Brain microvascular endothelial cell (primary cell): ENCODE data around the gene FUT2.
"Not testable (repeated sequence)": the region's sequence is repeated elsewhere in the genome, so short reads cannot be mapped to it uniquely, and the experiment has no call there.

Source experiments
- DNase-seq: peaks from one replicate; pipeline ENCODE4 v3.0.0-alpha.2; 2020
- H3K27ac ChIP-seq: fragments of 250-450 bp; sonication (Bioruptor Pico); 2 replicates; pipeline ENCODE4 v1.5.1; 2020; ENCODE audit warnings: mild to moderate bottlenecking, moderate library complexity
- H3K27me3 ChIP-seq: fragments of 250-450 bp; sonication (Bioruptor Pico); replicated peaks from 2 replicates; pipeline ENCODE4 v1.5.1; 2020; ENCODE audit warnings: mild to moderate bottlenecking
- H3K36me3 ChIP-seq: fragments of 250-450 bp; sonication (Bioruptor Pico); replicated peaks from 2 replicates; pipeline ENCODE4 v1.5.1; 2020; ENCODE audit warnings: mild to moderate bottlenecking
- H3K4me3 ChIP-seq: 2 replicates; pipeline ENCODE4 v1.5.1; 2011; ENCODE audit warnings: low read depth, mild to moderate bottlenecking, control low read depth, low read length, moderate library complexity
- in situ Hi-C: cut with HindIII; loops from 2 replicates; pipeline ENCODE4 v1.10.0; 2017; ENCODE audit warnings: low sequenced_read_pairs, low pct_ligation_motif_present
- TF ChIP-seq, protein P1 (sequence below): IDR thresholded peaks from 2 replicates; pipeline ENCODE4 v1.5.1; 2011; ENCODE audit warnings: low read depth, mild to moderate bottlenecking, moderate library complexity, low read length, control low read depth, inconsistent platforms; ENCODE audit errors: missing control alignments

The FUT2 gene

GRCh38 chr19:48678201-48678600 is 17.6 kb upstream of the FUT2 start:
- Histone ChIP-seq H3K36me3 (no peaks in the 10 kb centered on the region), H3K4me3 (no peak overlapping the region), H3K27me3 (no peaks in the 10 kb centered on the region), H3K27ac (no peak overlapping the region)
- TF ChIP-seq, protein P1, sequence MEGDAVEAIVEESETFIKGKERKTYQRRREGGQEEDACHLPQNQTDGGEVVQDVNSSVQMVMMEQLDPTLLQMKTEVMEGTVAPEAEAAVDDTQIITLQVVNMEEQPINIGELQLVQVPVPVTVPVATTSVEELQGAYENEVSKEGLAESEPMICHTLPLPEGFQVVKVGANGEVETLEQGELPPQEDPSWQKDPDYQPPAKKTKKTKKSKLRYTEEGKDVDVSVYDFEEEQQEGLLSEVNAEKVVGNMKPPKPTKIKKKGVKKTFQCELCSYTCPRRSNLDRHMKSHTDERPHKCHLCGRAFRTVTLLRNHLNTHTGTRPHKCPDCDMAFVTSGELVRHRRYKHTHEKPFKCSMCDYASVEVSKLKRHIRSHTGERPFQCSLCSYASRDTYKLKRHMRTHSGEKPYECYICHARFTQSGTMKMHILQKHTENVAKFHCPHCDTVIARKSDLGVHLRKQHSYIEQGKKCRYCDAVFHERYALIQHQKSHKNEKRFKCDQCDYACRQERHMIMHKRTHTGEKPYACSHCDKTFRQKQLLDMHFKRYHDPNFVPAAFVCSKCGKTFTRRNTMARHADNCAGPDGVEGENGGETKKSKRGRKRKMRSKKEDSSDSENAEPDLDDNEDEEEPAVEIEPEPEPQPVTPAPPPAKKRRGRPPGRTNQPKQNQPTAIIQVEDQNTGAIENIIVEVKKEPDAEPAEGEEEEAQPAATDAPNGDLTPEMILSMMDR: no peak
- in situ Hi-C loops: no loop called here
- no peak for DNase-seq

- in situ Hi-C loops, H3K27me3 ChIP-seq, DNase-seq, H3K36me3 ChIP-seq, H3K4me3 ChIP-seq, H3K27ac ChIP-seq: not testable (repeated sequence)
Measured at GRCh38 chr19:48680006-48680405, 15.8 kb upstream of the FUT2 start.

DNA sequence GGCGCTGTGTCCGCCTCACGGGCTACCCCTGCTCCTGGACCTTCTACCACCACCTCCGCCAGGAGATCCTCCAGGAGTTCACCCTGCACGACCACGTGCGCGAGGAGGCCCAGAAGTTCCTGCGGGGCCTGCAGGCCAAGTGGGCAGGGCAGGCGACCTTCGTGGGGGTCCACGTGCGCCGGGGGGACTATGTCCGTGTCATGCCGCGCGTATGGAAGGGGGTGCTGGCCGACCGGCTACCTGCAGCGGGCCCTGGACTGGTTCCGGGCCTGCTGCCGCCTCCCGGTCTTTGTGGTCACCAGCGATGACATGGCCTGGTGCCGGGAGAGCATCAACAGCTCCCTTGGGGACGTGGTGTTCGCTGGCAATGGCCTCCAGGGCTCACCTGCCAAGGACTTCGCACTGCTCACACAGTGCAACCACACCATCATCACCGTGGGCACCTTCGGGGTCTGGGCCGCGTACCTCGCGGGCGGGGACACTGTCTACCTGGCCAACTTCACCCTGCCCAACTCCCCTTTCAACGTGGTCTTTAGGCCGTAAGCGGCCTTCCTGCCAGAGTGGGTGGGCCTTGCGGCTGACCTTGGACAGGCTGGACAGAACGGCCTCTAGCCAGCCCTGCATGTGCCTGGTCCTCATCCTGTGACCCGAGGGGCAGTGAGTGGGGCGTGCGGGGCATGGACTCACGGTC is 15.2 kb upstream of the FUT2 start:
- Histone ChIP-seq H3K27me3 (no peaks in the 10 kb centered on the region), H3K4me3 (no peak overlapping the region), H3K27ac (no peak overlapping the region), H3K36me3 (no peaks in the 10 kb centered on the region)
- DNase-seq: no peak
- in situ Hi-C loops: no loop called here
- TF ChIP-seq, protein P1: no peak

DNA sequence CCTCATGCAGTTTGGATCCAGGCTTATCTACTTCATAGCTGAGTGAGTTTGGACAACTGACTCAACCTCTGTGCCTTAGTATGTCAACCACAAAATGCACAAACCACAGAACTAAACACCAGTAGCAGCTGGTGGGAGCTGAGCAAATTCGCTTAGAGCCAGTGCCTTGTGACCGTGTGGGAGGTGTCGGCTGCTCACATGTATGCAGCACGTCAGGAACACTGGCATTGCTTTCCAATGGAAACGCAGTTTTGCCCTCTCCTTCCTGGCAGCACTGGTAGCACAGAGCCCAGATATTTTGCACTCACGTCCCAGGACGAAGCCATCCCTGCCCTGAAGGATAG is 14.7 kb upstream of the FUT2 start:
- peak; percentile 81 for DNase-seq
- no peaks in the 10 kb centered on the region for H3K36me3 ChIP-seq
- H3K27ac ChIP-seq: no peak overlapping the region
- in situ Hi-C loops: no loop called here
- no peaks in the 10 kb centered on the region for H3K27me3 ChIP-seq
- TF ChIP-seq, protein P1: no peak
- no peak overlapping the region for H3K4me3 ChIP-seq

- Histone ChIP-seq H3K36me3 (no peaks in the 10 kb centered on the region), H3K27ac (no peak overlapping the region), H3K27me3 (no peaks in the 10 kb centered on the region), H3K4me3 (peak overlapping the region; percentile 22)
- DNase-seq: peak; percentile 18
- in situ Hi-C loops: no loop called here
- TF ChIP-seq, protein P1: no peak
Measured at GRCh38 chr19:48683349-48683748, 12.4 kb upstream of the FUT2 start.

- no peak overlapping the region for H3K27ac ChIP-seq
- DNase-seq: no peak
- in situ Hi-C loops: no loop called here
- H3K36me3 ChIP-seq: no peaks in the 10 kb centered on the region
- TF ChIP-seq, protein P1: no peak
- H3K4me3 ChIP-seq: no peak overlapping the region
- no peaks in the 10 kb centered on the region for H3K27me3 ChIP-seq
Measured at GRCh38 chr19:48685583-48685982, 10.2 kb upstream of the FUT2 start.
